ENCODE data around the gene GJC1.
"Not testable (repeated sequence)": the region's sequence is repeated elsewhere in the genome, so short reads cannot be mapped to it uniquely, and the experiment has no call there.

Gene GJC1

DNA sequence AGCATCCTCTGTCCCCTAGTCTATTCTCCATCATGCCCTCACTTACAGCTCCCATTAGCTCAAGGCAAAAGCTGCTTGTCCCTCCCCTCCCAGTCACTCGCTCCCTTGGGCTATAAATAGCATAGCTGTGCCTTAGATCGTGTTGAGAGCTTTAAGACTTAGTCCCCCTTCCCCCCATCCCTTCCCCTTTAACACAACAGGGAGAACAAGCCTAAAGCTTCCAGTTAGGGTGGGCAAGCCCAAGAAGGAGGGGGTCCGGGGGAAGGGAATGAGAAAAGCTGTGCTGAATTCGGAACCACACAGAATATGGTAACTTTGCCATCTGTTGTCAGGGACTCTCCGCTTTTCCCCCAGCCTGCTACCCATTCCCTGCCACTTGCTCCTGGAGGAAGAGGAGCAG lies 12.7 kb upstream of the GJC1 start:
- no peak for DNase-seq

DNA sequence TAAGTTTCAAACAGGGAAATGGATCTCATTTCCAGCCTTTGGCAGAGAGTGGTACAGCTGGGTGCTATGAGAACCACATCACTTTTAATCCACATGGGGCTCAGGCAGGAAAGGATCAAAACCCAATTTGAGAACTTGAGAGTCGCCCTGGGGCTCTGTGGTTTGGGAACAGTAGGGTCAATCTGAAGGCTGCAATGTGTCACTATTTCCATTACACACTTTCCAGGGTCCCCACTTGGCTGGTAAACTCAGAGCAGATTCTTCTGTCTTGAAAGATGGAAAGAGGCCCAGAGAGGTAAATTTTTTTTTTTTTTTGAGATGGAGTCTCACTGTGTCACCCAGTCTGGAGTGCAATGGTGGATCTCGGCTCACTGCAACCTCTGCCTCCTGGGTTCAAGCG lies 10.8 kb upstream of the GJC1 start:
- DNase-seq, result no peak

DNA sequence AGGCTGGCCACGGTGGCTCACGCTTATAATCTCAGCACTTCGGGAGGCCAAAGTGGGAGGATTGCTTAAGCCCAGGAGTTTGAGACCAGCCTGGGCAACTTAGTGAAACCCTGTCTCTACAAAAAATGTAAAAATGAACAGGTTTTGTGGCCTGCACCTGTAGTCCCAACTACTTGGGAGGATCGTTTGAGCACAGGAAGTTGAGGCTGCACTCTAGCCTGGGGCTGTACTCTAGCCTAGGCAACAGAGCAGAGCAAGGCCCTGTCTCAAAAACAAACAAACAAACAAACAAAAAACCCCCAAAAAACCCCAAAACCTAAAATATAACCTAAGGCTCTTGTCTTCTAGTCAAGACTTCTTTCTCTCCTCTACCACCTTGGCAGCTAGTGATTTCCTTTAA lies 10.2 kb upstream of the GJC1 start:
- no peak for DNase-seq

GRCh38 chr17:44837196-44837595 lies 7.1 kb upstream of the GJC1 start:
- DNase-seq, result no peak

- DNase-seq, result no peak
Observed at GRCh38 chr17:44832805-44833204, 2.7 kb upstream of the GJC1 start.

DNA sequence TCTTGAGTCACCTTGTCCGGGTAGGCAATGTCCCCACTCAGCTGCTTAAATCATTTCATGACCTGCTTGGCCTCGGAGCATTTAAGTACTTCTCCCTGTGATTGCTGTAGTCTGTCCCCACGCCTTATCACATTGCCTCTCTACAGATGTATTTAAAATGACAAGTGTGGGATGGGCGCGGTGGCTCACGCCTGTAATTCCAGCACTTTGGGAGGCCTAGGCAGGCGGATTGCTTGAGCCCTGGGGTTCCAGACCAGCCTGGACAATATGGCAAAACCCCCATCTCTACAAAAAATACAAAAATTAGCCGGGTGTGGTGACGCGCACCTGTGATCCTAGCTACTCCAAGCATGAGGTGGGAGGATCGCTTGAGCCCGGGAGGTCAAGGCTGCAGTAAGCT lies 1.3 kb upstream of the GJC1 start:
- no peak for DNase-seq

DNA sequence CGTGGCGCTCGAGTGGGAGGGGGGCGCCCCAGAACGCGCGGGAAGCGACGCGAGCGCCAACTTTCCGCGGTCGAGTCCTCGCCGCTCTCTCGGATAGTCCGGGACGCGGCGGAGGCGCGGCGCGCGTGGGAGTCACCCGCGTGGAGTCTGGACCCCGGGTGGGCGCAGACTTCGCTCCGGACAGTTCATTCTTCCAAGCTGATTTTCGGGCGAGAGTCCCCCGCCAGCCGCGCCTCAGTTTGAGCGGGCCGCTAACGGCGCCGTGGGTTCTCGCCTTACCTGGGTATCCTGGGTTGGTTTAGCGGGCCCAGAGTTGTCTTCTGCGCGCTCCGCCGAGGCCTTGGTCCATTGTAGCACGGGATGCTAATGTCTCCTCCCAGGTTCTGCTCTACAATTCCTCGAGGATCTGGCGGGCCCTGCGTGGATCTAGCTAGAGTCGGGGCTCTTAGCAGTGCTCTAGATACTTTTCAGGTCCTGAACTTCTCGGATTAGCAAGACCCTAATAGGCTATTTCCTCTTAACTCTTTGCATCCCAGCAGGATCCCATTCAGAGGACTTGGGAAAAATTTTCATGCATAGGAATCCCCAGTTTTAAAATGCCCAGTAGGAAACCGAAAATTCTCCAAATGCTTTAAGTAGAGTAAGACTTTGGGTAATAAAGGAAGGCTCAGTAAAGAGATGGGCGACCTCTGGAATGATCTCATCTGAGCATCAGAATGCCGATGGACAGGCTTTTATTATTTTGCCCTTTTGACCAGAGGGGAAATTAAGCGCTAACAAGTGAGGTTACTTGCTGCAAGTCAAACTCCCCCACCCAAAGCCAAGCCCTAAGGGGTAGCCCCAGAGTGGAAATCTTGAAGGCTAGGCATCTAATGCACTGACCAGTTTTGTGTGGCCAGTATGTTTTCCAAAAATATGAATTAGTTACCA lies 537 bp upstream of the GJC1 start:
- no peak for DNase-seq

DNA sequence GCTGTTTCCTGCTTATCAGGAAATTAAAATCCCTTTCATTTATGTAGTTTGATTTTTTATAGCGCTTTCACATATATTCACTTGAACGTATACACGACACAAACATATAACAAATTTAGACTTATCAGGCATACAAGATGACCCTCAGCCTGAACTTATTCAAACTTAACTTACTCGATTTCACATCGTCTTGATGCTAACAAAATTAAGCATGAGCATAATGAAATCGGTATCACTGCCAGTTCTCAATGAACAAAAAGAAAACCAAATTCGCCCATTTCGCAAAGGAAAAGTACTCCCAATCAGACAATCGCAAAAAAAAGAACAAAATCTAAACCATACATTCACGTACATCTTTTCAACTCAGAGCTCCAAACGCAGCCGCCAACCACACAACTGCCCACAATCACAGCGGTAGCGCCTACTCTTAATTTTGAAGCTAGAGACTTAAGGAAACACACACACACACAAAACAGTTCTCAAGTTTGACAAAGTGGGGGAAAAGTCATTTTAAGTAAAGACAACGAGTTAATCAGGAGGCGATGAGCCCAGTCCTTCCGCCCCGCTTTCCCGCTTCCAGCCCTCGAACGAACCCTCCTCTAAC lies 1.1 kb downstream of the GJC1 start:
- no peak for DNase-seq

- DNase-seq, result no peak
Observed at GRCh38 chr17:44827863-44828262, 2.2 kb downstream of the GJC1 start.

DNA sequence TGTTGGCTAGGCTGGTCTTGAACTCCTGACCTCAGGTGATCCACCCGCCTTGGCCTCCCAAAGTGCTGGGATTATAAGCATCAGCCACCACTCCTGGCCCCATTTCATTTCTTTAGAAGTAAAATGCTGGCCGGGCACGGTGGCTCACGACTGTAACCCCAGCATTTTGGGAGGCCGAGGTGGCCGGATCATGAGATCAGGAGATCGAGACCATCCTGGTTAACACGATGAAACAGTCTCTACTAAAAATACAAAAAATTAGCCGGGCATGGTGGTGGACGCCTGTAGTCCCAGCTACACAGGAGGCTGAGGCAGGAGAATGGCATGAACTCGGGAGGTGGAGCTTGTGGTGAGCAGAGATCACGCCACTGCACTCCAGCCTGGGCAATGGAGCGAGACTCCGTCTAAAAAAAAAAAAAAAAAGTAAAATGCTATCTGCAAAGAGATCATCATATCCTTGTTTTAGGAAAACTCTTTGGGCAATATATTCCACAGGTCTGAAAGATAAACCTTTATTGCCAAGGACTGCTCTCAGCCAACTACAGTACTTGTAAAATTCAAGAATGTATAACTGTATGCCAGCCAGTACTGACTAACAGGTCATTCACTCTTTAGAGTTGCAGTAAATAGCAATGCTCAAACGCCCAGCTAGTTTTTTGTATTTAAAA lies 3.8 kb downstream of the GJC1 start:
- no peak for DNase-seq

- not testable (repeated sequence) for DNase-seq
Observed at GRCh38 chr17:44825236-44825635, 4.9 kb downstream of the GJC1 start.

DNA sequence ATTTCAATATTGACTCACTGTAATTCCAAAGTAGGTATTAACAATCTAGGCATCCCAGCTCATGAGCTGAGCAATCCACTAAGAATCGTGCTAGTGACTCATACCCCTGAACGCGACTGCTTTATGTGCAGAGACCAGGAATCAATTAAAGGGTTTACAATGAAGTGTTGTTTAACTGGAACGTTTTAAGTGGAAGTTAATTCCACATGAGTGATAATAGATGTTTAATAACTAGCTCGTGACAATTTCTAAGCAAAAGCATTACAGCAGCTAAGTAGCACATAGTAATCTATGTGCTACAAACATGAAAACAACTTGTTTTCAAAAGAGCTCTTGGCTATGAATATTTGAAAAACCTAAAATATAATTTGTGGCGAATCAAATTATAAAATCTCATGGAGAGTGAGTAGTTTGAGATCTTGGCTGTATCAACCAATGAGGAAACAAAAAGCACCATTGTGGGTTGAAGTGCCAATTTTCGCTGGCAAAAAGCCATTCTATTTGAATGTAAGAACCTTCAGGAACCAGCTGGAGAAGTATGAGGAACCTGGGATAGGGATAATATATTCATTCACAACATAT lies 9.4 kb downstream of the GJC1 start:
- DNase-seq, result no peak

GRCh38 chr17:44818508-44818907 lies 11.6 kb downstream of the GJC1 start:
- DNase-seq, result not testable (repeated sequence)

DNA sequence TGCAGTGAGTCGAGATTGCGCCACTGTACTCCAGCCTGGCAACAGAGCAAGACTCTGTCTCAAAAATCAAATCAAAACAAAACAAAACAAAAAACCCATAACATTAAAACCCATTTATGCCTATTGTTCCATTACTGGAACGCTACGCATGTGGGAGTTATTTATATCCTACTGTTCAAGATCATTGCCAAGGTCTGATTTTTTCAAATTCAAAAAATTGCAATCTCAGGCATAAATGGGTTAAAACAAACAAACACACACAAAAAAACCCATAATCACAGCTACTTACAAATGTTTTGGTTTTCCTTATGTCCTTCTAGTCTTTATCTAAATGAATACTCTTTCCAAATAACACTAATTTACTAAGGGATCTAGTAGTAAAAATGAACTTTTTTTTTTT lies 17.8 kb downstream of the GJC1 start:
- no peak for DNase-seq

- not testable (repeated sequence) for DNase-seq
Observed at GRCh38 chr17:44808656-44809388, 21.3 kb downstream of the GJC1 start.

GRCh38 chr17:44808156-44808555 lies 21.9 kb downstream of the GJC1 start:
- DNase-seq, result no peak

- DNase-seq, result no peak
Observed at GRCh38 chr17:44807817-44808155, 22.3 kb downstream of the GJC1 start.

DNA sequence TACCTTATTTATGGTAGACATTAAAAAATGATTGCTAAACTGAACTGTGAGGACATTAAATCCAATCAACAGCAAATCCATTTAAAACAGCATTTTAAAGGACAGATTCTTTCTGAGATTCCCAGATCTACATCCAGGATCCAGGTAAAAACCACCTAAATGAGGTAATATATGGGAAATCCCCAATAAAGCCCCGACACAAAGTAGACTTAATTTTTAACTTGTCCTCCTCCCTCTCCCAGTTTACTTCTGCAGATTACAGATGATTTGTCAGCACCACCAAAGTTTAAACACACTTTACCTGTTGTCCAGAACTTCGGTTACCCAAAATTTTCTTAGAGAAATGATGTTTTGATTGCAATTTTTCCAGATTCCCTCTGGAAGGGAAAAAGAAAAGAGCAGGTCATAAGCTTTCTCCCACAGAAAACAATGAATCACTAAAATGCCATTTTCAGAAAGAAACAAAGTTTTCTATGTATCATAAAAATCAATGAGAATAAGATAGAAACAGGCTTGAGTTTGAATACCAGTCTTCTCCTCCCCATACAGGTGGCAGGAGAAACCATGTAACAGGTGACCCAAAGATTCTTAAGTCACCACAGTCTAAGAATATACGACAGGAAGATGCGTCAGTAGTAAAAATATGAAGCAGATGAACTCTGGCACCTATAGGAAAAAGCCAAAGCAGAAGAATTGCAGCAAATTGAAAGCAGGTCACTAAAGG lies 22.8 kb downstream of the GJC1 start:
- DNase-seq, result no peak

DNA sequence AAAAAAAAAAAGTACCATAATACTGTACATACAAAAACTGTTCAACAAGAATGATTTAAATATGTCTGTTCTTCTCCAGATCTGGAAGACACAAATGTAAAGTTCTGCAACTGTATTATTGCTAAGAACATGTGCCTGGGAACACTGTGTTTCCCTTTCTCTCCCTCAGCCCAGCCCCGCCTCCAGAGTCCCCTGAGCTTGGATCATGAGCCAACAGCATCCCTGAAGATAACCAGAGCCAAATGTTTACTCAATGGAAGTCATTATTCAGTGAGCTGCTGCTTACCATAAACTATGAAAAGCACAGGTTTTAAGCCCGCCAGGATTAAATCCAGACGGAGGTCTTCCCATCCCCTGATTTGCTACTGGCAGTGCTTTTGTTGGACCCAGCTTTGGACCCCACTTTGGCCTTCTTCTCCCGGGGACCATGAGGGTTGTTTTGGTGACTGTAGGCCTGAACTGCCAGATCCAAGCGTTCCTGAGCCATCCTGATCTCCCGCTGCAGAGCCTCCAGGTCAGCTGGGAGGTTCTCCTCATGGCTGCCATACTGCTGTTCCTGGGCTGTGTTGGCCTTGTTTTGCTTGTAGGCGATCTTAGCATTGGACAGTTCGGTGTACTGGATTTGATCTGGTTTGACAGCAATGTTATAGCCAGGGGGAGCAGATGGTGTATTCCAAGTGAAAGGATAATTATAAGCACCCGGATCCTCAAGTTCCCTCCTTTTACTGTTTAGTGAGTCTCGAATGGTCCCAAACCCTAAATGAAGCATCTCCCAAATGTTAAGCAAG lies 25.6 kb downstream of the GJC1 start:
- DNase-seq, result no peak

- DNase-seq, result no peak
Observed at GRCh38 chr17:44801880-44802279, 28.2 kb downstream of the GJC1 start.

- DNase-seq, result no peak
Observed at GRCh38 chr17:44798356-44798755, 31.7 kb downstream of the GJC1 start.
